ENCODE results near the gene TMEM179. TPM values are rescaled to one million over a fixed set of nuclear protein-coding genes. Genes with fewer than 3 reads are reported as not detected.

The TMEM179 gene
- total and polyA plus RNA-seq, 2 of the 8 experiments (the other 6 are each of a cell fraction or from before 2014, with no cell fraction given): 2.9 to 4.0 TPM

DNA sequence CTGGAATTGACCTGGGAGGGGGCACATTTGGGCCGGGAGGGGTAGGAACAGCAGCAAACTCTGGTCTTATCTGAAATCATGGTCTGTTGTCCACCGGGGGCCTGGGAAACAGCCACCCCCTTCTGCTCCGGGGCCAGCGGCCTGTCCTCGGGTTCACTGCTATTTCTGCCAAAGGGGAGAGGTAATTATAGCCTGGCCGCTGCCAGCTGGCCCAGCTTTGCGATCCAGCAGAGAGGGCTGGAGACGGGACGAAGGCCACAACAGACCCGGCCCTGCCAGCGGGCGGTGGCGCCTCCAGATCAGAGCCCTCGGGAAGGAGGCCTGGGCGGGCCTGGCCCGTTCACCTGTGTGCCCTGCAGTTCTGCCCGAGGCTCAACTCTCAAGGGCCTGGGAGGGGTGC, 25.1 kb downstream of the TMEM179 start, which contains the start of gene C14orf180 (continued):
- TF ChIP-seq, protein P1, sequence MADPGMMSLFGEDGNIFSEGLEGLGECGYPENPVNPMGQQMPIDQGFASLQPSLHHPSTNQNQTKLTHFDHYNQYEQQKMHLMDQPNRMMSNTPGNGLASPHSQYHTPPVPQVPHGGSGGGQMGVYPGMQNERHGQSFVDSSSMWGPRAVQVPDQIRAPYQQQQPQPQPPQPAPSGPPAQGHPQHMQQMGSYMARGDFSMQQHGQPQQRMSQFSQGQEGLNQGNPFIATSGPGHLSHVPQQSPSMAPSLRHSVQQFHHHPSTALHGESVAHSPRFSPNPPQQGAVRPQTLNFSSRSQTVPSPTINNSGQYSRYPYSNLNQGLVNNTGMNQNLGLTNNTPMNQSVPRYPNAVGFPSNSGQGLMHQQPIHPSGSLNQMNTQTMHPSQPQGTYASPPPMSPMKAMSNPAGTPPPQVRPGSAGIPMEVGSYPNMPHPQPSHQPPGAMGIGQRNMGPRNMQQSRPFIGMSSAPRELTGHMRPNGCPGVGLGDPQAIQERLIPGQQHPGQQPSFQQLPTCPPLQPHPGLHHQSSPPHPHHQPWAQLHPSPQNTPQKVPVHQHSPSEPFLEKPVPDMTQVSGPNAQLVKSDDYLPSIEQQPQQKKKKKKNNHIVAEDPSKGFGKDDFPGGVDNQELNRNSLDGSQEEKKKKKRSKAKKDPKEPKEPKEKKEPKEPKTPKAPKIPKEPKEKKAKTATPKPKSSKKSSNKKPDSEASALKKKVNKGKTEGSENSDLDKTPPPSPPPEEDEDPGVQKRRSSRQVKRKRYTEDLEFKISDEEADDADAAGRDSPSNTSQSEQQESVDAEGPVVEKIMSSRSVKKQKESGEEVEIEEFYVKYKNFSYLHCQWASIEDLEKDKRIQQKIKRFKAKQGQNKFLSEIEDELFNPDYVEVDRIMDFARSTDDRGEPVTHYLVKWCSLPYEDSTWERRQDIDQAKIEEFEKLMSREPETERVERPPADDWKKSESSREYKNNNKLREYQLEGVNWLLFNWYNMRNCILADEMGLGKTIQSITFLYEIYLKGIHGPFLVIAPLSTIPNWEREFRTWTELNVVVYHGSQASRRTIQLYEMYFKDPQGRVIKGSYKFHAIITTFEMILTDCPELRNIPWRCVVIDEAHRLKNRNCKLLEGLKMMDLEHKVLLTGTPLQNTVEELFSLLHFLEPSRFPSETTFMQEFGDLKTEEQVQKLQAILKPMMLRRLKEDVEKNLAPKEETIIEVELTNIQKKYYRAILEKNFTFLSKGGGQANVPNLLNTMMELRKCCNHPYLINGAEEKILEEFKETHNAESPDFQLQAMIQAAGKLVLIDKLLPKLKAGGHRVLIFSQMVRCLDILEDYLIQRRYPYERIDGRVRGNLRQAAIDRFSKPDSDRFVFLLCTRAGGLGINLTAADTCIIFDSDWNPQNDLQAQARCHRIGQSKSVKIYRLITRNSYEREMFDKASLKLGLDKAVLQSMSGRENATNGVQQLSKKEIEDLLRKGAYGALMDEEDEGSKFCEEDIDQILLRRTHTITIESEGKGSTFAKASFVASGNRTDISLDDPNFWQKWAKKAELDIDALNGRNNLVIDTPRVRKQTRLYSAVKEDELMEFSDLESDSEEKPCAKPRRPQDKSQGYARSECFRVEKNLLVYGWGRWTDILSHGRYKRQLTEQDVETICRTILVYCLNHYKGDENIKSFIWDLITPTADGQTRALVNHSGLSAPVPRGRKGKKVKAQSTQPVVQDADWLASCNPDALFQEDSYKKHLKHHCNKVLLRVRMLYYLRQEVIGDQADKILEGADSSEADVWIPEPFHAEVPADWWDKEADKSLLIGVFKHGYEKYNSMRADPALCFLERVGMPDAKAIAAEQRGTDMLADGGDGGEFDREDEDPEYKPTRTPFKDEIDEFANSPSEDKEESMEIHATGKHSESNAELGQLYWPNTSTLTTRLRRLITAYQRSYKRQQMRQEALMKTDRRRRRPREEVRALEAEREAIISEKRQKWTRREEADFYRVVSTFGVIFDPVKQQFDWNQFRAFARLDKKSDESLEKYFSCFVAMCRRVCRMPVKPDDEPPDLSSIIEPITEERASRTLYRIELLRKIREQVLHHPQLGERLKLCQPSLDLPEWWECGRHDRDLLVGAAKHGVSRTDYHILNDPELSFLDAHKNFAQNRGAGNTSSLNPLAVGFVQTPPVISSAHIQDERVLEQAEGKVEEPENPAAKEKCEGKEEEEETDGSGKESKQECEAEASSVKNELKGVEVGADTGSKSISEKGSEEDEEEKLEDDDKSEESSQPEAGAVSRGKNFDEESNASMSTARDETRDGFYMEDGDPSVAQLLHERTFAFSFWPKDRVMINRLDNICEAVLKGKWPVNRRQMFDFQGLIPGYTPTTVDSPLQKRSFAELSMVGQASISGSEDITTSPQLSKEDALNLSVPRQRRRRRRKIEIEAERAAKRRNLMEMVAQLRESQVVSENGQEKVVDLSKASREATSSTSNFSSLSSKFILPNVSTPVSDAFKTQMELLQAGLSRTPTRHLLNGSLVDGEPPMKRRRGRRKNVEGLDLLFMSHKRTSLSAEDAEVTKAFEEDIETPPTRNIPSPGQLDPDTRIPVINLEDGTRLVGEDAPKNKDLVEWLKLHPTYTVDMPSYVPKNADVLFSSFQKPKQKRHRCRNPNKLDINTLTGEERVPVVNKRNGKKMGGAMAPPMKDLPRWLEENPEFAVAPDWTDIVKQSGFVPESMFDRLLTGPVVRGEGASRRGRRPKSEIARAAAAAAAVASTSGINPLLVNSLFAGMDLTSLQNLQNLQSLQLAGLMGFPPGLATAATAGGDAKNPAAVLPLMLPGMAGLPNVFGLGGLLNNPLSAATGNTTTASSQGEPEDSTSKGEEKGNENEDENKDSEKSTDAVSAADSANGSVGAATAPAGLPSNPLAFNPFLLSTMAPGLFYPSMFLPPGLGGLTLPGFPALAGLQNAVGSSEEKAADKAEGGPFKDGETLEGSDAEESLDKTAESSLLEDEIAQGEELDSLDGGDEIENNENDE (IDR thresholded peaks at IDR 0.05; ENCODE audit: insufficient replicate concordance, low read length): no peak
- TF ChIP-seq RFX5 (IDR thresholded peaks at IDR 0.05; ENCODE audit: borderline replicate concordance, low read depth, low read length) (no peak), TBP (IDR thresholded peaks at IDR 0.05; ENCODE audit: low read depth, low read length) (no peak), PHF8 (conservative IDR thresholded peaks at IDR 0.05; ENCODE audit: low read depth, low read length) (no peak), SRF (IDR thresholded peaks at IDR 0.05; ENCODE audit: low read depth, low read length) (no peak), BACH1 (IDR thresholded peaks at IDR 0.05; ENCODE audit: low read length) (no peak), SIRT6 (IDR thresholded peaks at IDR 0.05; ENCODE audit: low read length) (no peak)

All from H1 (cell line).